Stimulated activated CD8-positive, alpha-beta memory T cell treated with anti-CD3 and anti-CD28 coated beads, Interleukin-2, amount 100 ng/mL, for 48 hours (primary cell): ENCODE results near the gene YJEFN3.

ENCODE experiments used
- DNase-seq, 2 donors: peaks; one replicate each; pipeline ENCODE4 v3.0.0-alpha.2; 2020; ENCODE audit warnings: low read depth in 2 of 2

Gene YJEFN3

DNA sequence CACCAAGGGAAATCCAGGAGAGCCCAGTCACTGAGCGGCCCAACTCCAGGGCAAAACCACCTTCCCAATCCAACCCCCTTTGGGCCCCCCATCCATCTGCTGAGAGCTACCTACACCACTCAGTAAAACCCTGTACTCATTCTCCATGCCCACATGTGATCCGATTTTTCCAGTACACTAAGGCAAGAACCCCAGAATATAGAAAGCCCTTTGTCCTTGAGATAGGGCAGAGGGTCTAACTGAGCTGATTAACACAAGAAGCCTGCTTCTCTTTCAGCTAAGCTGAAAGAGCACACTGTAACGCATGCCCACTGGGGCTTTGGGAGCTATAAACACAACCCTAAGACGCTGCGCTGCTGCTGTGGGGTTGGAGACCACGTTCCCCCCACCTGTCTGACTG, 53.8 kb downstream of the YJEFN3 start:
- no peak for DNase-seq

DNA sequence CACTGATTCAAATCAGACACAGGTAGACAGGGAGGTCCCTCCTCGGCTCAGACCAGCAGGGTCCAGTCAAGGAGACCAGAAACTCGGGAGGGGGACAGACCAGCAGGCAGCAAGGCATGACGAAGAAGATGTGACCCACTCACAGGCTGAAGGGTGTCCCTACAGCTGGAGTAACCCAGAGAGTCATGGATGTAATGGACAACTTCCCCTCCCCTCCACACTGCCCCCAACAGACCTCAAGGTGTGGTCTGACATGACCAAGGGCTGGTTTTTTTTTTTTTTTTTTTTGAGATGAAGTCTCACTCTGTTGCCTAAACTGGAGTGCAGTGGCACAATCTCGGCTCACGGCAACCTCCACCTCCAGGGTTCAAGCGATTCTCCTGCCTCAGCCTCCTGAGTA, 55.6 kb downstream of the YJEFN3 start:
- DNase-seq, result no peak
